Tibial artery (tissue), 4 donors: Measurements from ENCODE around the gene NXPH2.
A peak's percentile ranks its signal among the peaks of the same experiment; 100 is the strongest.

Experiments used
- DNase-seq, 2 donors: peaks; one replicate each; pipeline ENCODE4 v3.0.0-alpha.2; 2019
- H3K27ac ChIP-seq, 2 donors: fragments of 200-600 bp; sonication (generic) in 1 of 2; 1 replicate in 1 of 2; 2 replicates in 1 of 2; pipeline ENCODE4 v1.5.1; 2018 to 2019; ENCODE audit warnings: mild to moderate bottlenecking in 1 of 2
- H3K27me3 ChIP-seq, 2 donors: fragments of 200-600 bp; sonication (generic) in 1 of 2; one replicate each; pipeline versions ENCODE4 v1.5.1 to v1.6.0; 2016 to 2019
- H3K36me3 ChIP-seq, 3 donors: fragments of 200-600 bp; sonication (generic) in 2 of 3; one replicate each; pipeline ENCODE4 v1.5.1; 2016 to 2019; ENCODE audit warnings: mild to moderate bottlenecking in 2 of 3
- H3K4me1 ChIP-seq, 4 donors: fragments of 200-600 bp; sonication (generic) in 2 of 4; 1 replicate in 3 of 4; 2 replicates in 1 of 4; pipeline ENCODE4 v1.5.1; 2016 to 2019
- H3K4me3 ChIP-seq, 2 donors: fragments of 200-600 bp; sonication (generic) in 1 of 2; 1 replicate in 1 of 2; 2 replicates in 1 of 2; pipeline ENCODE4 v1.5.1; 2018 to 2019; ENCODE audit warnings: mild to moderate bottlenecking in 2 of 2
- H3K9me3 ChIP-seq, 3 donors: fragments of 200-600 bp; sonication (generic) in 1 of 3; one replicate each; pipeline ENCODE4 v1.5.1; 2016 to 2019
- CTCF ChIP-seq, 2 experiments: fragments of 200-600 bp in 1 of 2; fragments of 450-650 bp in 1 of 2; IDR thresholded peaks; one replicate each; pipeline ENCODE4 v1.5.1; 2017 to 2019; ENCODE audit warnings: antibody characterized with exemption in 2 of 2, mild to moderate bottlenecking in 1 of 2, moderate library complexity in 1 of 2
- intact Hi-C: fragments of 100-400 bp; cut with DNase I; formaldehyde crosslinking; loops from one replicate; pipeline ENCODE4 v1.15.0; 2023; ENCODE audit warnings: low total_unique reads

NXPH2 gene

DNA sequence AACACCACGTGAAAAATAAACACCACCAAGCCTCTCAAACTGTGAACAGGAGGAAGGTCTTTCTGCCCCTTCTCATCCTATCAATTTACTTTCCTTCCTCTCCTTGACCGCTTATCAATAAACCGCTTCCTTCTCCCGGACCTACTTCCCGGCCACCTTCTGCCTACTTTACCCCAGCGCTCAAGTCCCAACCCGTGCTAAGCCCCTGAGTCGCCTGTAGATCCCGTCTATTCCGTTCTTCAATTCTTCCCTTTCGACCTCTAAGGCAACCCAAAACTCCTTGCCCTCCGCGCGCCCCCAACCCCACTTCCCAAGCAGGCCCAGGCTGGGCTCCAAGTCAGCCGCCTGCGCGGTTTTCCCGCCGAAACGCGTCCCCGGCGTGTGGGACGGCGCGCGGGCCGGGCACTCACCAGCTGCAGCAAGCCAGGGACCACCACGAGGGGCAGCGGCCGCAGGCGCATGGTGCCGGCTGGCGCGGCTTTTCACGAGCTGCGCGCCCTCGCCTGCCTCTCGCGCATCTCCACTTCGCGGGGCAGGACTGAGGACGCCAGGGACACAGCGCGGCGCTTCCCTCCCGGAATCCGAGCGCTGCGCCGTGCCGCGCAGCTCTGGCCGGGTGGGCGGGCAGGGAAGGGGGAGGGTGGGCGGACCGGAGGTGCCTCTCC, at the start of gene NXPH2:
TSS of gene NXPH2 (minus strand) at position 610 of the 665 bp plus-strand sequence. CDS start at position 461, 149 bp downstream.
- Histone ChIP-seq H3K27ac (no peak within 1 kb of the TSS), H3K27me3 (peaks cover 3 to 53% of the 10 kb centered on the region in 2 donors)

DNA sequence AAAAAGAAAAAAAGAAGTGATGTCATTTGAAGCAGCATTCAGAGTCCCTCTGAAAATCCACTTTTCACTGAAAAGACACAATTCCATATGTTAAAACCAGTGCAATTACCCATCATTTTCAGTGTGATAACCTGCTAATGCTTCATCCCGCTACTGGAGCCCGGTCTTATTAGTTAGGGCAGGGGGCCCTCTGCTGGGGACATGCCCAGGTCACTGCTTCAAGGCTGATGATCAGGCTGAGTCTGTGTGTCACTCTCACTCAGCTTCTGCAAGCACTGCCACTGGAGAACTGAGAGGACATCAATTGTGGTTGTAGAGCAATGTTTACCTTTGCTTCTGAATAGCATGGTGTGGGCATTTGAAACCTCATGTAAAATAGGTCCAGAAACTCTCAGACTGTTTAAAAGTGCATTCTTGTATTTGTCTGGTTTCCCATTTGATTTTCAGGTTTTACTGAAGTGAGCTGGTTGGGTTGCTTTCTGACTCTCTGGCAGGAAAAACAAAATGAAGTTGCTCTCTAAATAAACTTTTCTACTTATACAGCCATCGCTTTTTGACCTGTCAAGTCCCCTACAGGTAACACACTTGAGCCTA, 49.2 kb upstream of the NXPH2 start:
- Histone ChIP-seq H3K4me3 (no peak overlapping the region), H3K27me3 (no peaks in the 10 kb centered on the region), H3K27ac (no peak overlapping the region), H3K4me1 (no peaks in the 10 kb centered on the region), H3K36me3 (no peaks in the 10 kb centered on the region), H3K9me3 (no peaks in the 10 kb centered on the region)
- intact Hi-C loops = loop anchor here (5.0 kb wide), 1 partner anchor 922 kb away; no protein-coding TSS in a partner anchor
- DNase-seq = no peak
- TF ChIP-seq CTCF (IDR thresholded peaks at IDR 0.05) = no peak

More for the DNA sequence above, at the start of gene NXPH2:
- DNase-seq = no peak
- intact Hi-C loops = no loop called here
- Histone ChIP-seq H3K4me1 (peaks cover 0 to 24% (median 17%) of the 10 kb centered on the region in 4 donors), H3K36me3 (no peaks in the 10 kb centered on the region), H3K9me3 (no peaks in the 10 kb centered on the region), H3K4me3 (peak within 1 kb of the TSS; percentile 37 to 54)
- no peak for TF ChIP-seq CTCF (IDR thresholded peaks at IDR 0.05)

DNA sequence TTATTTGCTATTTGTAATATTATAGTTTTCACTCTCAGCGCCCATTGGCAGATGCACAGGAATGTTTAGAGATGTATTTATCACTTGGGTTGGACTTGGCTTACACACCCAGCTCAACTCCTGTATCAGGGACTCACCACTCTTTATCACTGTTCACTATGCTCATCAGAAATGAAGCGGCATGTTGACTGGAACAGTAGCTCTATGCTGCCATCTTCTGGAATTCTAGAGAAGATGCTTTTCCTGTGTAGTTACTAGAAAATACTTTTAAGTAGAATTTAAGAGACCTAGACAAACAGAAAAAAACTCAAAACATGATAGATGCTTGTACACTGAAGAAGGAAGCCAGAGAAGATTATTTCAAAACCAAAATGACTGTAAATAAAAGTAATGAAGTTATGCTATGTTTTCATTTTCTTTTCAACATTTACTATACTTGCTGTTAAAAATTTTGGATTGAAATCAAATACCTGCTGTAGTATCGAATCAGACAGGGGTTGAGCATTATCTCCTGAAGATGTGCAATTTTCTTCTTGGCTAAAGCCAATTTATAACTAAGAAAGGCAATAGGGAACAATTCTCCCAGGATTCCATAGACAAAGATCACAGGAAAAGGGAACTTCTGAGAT, 47.4 kb upstream of the NXPH2 start:
- DNase-seq = no peak
- Histone ChIP-seq H3K9me3 (no peaks in the 10 kb centered on the region), H3K27me3 (peaks cover 0 to 2% of the 10 kb centered on the region in 2 donors), H3K27ac (no peak overlapping the region), H3K4me1 (no peaks in the 10 kb centered on the region), H3K36me3 (no peaks in the 10 kb centered on the region), H3K4me3 (no peak overlapping the region)
- peak; percentile 69 to 78 for TF ChIP-seq CTCF (IDR thresholded peaks at IDR 0.05)
- intact Hi-C loops = loop anchor here (5.0 kb wide), 1 partner anchor 920 kb away; no protein-coding TSS in a partner anchor

DNA sequence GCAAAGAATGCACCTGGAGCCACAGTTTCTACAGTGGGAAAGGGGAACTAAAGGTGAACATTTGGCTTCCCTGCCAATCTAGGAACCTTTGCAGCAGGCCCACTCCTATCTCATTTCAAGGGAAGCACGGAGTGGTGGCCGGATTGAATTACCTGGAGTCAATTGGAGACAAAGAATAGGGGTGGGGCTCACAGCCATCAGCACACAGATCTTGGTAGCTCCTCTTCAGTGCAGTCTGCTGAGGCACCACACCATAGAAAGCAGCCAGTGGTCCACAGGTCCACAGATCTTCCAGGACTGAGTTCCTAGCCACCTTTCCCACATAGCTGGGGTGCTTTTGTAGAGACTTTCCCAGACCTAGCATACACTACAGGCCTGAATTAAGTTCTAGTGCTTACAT, 43.5 kb upstream of the NXPH2 start:
- Histone ChIP-seq H3K4me1 (no peaks in the 10 kb centered on the region), H3K36me3 (no peaks in the 10 kb centered on the region), H3K9me3 (no peaks in the 10 kb centered on the region), H3K4me3 (no peak overlapping the region), H3K27ac (no peak overlapping the region), H3K27me3 (peaks cover 0 to 3% of the 10 kb centered on the region in 2 donors)
- no peak for DNase-seq
- no peak for TF ChIP-seq CTCF (IDR thresholded peaks at IDR 0.05)
- intact Hi-C loops = no loop called here

GRCh38 chr2:138819964-138820363, 39.8 kb upstream of the NXPH2 start:
- intact Hi-C loops = no loop called here
- DNase-seq = no peak
- H3K27ac ChIP-seq = no peak overlapping the region
- H3K4me1 ChIP-seq = no peaks in the 10 kb centered on the region
- H3K4me3 ChIP-seq = no peak overlapping the region
- no peaks in the 10 kb centered on the region for H3K36me3 ChIP-seq
- H3K9me3 ChIP-seq = no peaks in the 10 kb centered on the region
- peaks cover 0 to 7% of the 10 kb centered on the region in 2 donors for H3K27me3 ChIP-seq
- no peak for TF ChIP-seq CTCF (IDR thresholded peaks at IDR 0.05)
